Tibial artery (tissue), 4 donors: Measurements from ENCODE around the gene EIF3J.
A peak's percentile ranks its signal among the peaks of the same experiment; 100 is the strongest.
"Not testable (repeated sequence)": the region's sequence is repeated elsewhere in the genome, so short reads cannot be mapped to it uniquely, and the experiment has no call there.

Experiments
- DNase-seq, 2 donors: peaks; one replicate each; pipeline ENCODE4 v3.0.0-alpha.2; 2019
- H3K27ac ChIP-seq, 2 donors: fragments of 200-600 bp; sonication (generic) in 1 of 2; 1 replicate in 1 of 2; 2 replicates in 1 of 2; pipeline ENCODE4 v1.5.1; 2018 to 2019; ENCODE audit warnings: mild to moderate bottlenecking in 1 of 2
- H3K27me3 ChIP-seq, 2 donors: fragments of 200-600 bp; sonication (generic) in 1 of 2; one replicate each; pipeline versions ENCODE4 v1.5.1 to v1.6.0; 2016 to 2019
- H3K36me3 ChIP-seq, 3 donors: fragments of 200-600 bp; sonication (generic) in 2 of 3; one replicate each; pipeline ENCODE4 v1.5.1; 2016 to 2019; ENCODE audit warnings: mild to moderate bottlenecking in 2 of 3
- H3K4me1 ChIP-seq, 4 donors: fragments of 200-600 bp; sonication (generic) in 2 of 4; 1 replicate in 3 of 4; 2 replicates in 1 of 4; pipeline ENCODE4 v1.5.1; 2016 to 2019
- H3K4me3 ChIP-seq, 2 donors: fragments of 200-600 bp; sonication (generic) in 1 of 2; 1 replicate in 1 of 2; 2 replicates in 1 of 2; pipeline ENCODE4 v1.5.1; 2018 to 2019; ENCODE audit warnings: mild to moderate bottlenecking in 2 of 2
- H3K9me3 ChIP-seq, 3 donors: fragments of 200-600 bp; sonication (generic) in 1 of 3; one replicate each; pipeline ENCODE4 v1.5.1; 2016 to 2019
- intact Hi-C: fragments of 100-400 bp; cut with DNase I; formaldehyde crosslinking; loops from one replicate; pipeline ENCODE4 v1.15.0; 2023; ENCODE audit warnings: low total_unique reads
- TF ChIP-seq, protein P1 (sequence below), 2 experiments: fragments of 200-600 bp in 1 of 2; fragments of 450-650 bp in 1 of 2; IDR thresholded peaks; one replicate each; pipeline ENCODE4 v1.5.1; 2017 to 2019; ENCODE audit warnings: antibody characterized with exemption in 2 of 2, mild to moderate bottlenecking in 1 of 2, moderate library complexity in 1 of 2

Gene EIF3J

DNA sequence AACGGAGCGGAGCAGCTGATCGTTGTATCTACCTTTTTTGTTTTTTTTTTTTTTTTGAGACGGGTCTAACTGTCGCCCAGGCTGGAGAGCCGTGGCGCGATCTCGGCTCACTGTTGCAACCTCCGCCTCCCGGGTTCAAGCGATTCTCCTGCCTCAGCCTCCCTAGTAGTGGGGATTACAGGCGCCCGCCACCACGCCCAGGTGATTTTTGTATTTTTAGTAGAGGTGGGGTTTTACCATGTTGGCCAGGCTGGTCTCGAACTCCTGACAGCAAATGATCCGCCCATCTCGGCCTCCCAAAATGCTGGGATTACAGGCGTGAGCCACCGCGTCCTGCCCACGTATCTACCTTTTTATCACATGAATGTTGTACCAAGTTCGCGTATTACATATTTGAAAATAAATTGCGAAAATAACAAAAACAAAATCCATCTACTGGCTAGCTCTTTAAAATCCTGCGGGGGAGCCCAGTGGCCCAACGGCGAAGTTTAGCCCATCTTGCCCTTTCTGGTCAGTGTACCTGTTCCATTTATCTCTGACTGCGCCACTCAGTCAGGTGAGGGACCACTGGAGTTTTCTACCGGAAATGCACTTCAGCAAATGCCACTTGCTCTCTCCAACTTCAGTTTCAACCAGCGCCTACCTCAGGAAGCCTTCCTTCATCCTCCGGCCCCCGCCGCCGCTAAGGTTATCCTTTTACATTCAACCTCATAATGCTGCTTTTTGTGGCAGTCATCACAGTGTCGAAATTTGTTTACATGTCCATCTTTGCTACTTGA, 1.2 kb upstream of the EIF3J start:
- H3K4me3 ChIP-seq, result peak overlapping the region; percentile 73 to 95
- TF ChIP-seq, protein P1, sequence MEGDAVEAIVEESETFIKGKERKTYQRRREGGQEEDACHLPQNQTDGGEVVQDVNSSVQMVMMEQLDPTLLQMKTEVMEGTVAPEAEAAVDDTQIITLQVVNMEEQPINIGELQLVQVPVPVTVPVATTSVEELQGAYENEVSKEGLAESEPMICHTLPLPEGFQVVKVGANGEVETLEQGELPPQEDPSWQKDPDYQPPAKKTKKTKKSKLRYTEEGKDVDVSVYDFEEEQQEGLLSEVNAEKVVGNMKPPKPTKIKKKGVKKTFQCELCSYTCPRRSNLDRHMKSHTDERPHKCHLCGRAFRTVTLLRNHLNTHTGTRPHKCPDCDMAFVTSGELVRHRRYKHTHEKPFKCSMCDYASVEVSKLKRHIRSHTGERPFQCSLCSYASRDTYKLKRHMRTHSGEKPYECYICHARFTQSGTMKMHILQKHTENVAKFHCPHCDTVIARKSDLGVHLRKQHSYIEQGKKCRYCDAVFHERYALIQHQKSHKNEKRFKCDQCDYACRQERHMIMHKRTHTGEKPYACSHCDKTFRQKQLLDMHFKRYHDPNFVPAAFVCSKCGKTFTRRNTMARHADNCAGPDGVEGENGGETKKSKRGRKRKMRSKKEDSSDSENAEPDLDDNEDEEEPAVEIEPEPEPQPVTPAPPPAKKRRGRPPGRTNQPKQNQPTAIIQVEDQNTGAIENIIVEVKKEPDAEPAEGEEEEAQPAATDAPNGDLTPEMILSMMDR (IDR thresholded peaks at IDR 0.05), result no peak
- no peaks in the 10 kb centered on the region for H3K27me3 ChIP-seq
- peaks cover 0 to 20% (median 0%) of the 10 kb centered on the region in 3 donors for H3K36me3 ChIP-seq
- no peaks in the 10 kb centered on the region for H3K9me3 ChIP-seq
- no peak for DNase-seq
- peak overlapping the region; percentile 97 to 99 for H3K27ac ChIP-seq
- peaks cover 0 to 41% (median 22%) of the 10 kb centered on the region in 4 donors for H3K4me1 ChIP-seq
- intact Hi-C loops, result no loop called here

- DNase-seq, result peak; percentile 90 to 93
- intact Hi-C loops, result no loop called here
- TF ChIP-seq, protein P1 (IDR thresholded peaks at IDR 0.05), result peak; percentile 43 to 48
Measured at GRCh38 chr15:44536302-44536961, 515 bp upstream of the EIF3J start.

DNA sequence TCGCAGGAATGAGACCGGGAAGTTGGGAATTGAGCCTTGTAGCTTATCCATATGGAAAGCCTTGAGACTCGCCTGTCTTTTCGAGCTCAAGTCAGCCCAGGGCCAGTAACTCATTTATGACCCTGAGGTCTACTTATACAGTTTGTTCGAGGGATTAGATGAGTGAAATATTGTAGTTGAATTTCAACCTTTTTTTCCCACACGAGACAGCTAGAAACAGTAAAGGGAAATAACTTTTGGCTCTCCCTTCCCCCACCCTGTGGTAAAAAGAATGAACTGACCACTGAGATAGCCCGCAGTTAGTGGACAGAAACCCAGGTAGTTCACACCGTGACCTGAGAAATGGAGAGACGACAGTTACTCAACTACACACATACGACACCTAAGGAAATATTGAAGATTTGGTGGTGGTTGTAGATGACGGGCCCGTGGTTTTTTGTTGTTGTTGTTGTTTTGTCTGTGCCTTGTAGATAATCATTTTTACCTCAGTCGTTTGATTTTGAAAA, 841 bp downstream of the EIF3J start:
- no peaks in the 10 kb centered on the region for H3K9me3 ChIP-seq
- no peaks in the 10 kb centered on the region for H3K27me3 ChIP-seq
- intact Hi-C loops, result no loop called here
- H3K36me3 ChIP-seq, result peaks cover 0 to 11% (median 0%) of the 10 kb centered on the region in 3 donors
- DNase-seq, result no peak
- H3K4me1 ChIP-seq, result peaks cover 0 to 62% (median 37%) of the 10 kb centered on the region in 4 donors
- peak overlapping the region; percentile 97 to 99 for H3K27ac ChIP-seq
- peak overlapping the region; percentile 73 to 95 for H3K4me3 ChIP-seq
- TF ChIP-seq, protein P1 (IDR thresholded peaks at IDR 0.05), result no peak

More at GRCh38 chr15:44536302-44536961, 515 bp upstream of the EIF3J start:
- no peaks in the 10 kb centered on the region for H3K27me3 ChIP-seq
- H3K4me3 ChIP-seq, result peak overlapping the region; percentile 73 to 95
- H3K27ac ChIP-seq, result peak overlapping the region; percentile 97 to 99
- no peaks in the 10 kb centered on the region for H3K9me3 ChIP-seq
- H3K4me1 ChIP-seq, result peaks cover 0 to 48% (median 26%) of the 10 kb centered on the region in 4 donors
- H3K36me3 ChIP-seq, result peaks cover 0 to 20% (median 0%) of the 10 kb centered on the region in 3 donors

GRCh38 chr15:44541282-44541958, 4.5 kb downstream of the EIF3J start:
- Histone ChIP-seq H3K4me3 (no peak overlapping the region), H3K27ac (peak overlapping the region; percentile 22 to 51), H3K9me3 (no peaks in the 10 kb centered on the region), H3K27me3 (no peaks in the 10 kb centered on the region), H3K4me1 (peaks cover 0 to 80% (median 34%) of the 10 kb centered on the region in 4 donors), H3K36me3 (peaks cover 0 to 9% (median 0%) of the 10 kb centered on the region in 3 donors)
- intact Hi-C loops, result no loop called here
- TF ChIP-seq, protein P1 (IDR thresholded peaks at IDR 0.05), result no peak
- no peak for DNase-seq

DNA sequence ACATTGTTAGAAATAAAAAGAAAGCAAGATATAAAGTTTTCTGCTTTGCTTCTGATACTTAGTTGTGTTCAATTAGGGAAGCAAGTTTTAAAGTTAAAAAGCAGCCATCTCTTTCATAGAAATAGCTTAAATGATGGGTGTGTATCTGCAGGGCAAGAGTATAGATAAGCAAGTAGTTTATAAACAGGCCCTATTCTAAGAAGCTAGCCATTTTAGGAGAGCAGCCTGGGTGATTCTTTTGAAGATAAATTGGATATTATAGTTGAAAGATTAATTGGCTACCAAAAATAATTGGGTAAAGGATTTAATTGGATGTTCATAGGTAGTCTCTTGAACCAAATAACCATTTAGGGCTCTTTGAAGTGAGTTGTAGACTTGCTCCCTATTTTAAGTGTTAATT, 5.6 kb downstream of the EIF3J start:
- Histone ChIP-seq H3K36me3 (peaks cover 0 to 9% (median 0%) of the 10 kb centered on the region in 3 donors), H3K27me3 (no peaks in the 10 kb centered on the region), H3K27ac (peak overlapping the region; percentile 22 to 51), H3K4me3 (no peak overlapping the region), H3K4me1 (peaks cover 0 to 83% (median 35%) of the 10 kb centered on the region in 4 donors), H3K9me3 (no peaks in the 10 kb centered on the region)
- no peak for DNase-seq
- TF ChIP-seq, protein P1 (IDR thresholded peaks at IDR 0.05), result no peak
- intact Hi-C loops, result no loop called here

- H3K9me3 ChIP-seq, H3K27me3 ChIP-seq, intact Hi-C loops, DNase-seq, H3K4me3 ChIP-seq, H3K36me3 ChIP-seq: not testable (repeated sequence)
- Histone ChIP-seq H3K27ac (peak overlapping the region in 1 of 2 donors; percentile 13), H3K4me1 (peaks cover 0 to 67% (median 28%) of the 10 kb centered on the region in 4 donors)
Measured at GRCh38 chr15:44544745-44545144, 7.8 kb downstream of the EIF3J start.
